K562 (cell line): ENCODE data around the gene SLC22A23. TPM values are rescaled to one million over a fixed set of nuclear protein-coding genes. Genes with fewer than 3 reads are reported as not detected.
A peak's percentile ranks its signal among the peaks of the same experiment; 100 is the strongest.

Experiments
- ATAC-seq: fragments of 200-7000 bp; cut with Tn5 transposase; 3 replicates; pipeline ENCODE4 v1.9.1; 2020; ENCODE audit warnings: moderate library complexity
- BruUV-seq: library from RNA; stranded (reverse); fragments of 400-500 nt; replicated peaks from 2 replicates; lab custom pipeline; 2021; lab: Mats Ljungman, UMichigan
- CTCF ChIA-PET: fragments of 300-600 bp; formaldehyde crosslinking; extraction: SDS; loops from one replicate; lab custom pipeline; 2021; ENCODE audit warnings: low intra/inter-chr PET ratio; lab: Yijun Ruan, JAX
- POLR2A ChIA-PET: fragments of 300-600, 350-650 bp; sonication (Branson Sonifier 250); formaldehyde crosslinking; extraction: SDS; loops from one replicate; lab custom pipeline; 2021; ENCODE audit warnings: antibody characterized with exemption, inconsistent platforms; lab: Yijun Ruan, JAX
- DNase-seq, 4 experiments: peaks; one replicate each; pipeline versions ENCODE4 v3.0.0 to v3.0.0-alpha.2; 2011 to 2018; ENCODE audit warnings: low spot score in 3 of 4, mixed read lengths in 3 of 4; ENCODE audit errors: extremely low read depth in 1 of 4
- FAIRE-seq: peaks from 2 replicates; lab custom pipeline; 2011; peaks lifted over from hg19 to GRCh38; lab: Jason Lieb, UNC
- H2AFZ ChIP-seq: 2 replicates; pipeline ENCODE4 v1.6.0; 2011; ENCODE audit warnings: low read depth, low read length, control low read depth, inconsistent platforms
- H3K27ac ChIP-seq: fragments of 200-600 bp; 3 replicates; pipeline ENCODE4 v1.8.0; 2011; ENCODE audit warnings: low read depth, mild to moderate bottlenecking, control low read depth, inconsistent platforms, low read length, moderate library complexity, mixed read lengths; ENCODE audit errors: extremely low read depth
- H3K27me3 ChIP-seq, 2 experiments: fragments of 300-600 bp in 1 of 2; 2 replicates in 1 of 2; 3 replicates in 1 of 2; pipeline versions ENCODE4 v1.6.0 to v1.8.0; 2011; ENCODE audit warnings: inconsistent platforms in 2 of 2, low read length in 2 of 2, mild to moderate bottlenecking in 1 of 2, mixed read lengths in 1 of 2, moderate library complexity in 1 of 2; ENCODE audit not compliant: control insufficient read depth in 2 of 2, insufficient read depth in 2 of 2
- H3K36me3 ChIP-seq: fragments of 300-600 bp; 3 replicates; pipeline ENCODE4 v1.8.0; 2011; ENCODE audit warnings: mild to moderate bottlenecking, low read length, inconsistent platforms; ENCODE audit not compliant: control insufficient read depth, insufficient read depth
- H3K4me1 ChIP-seq, 2 experiments: fragments of 200-600 bp in 1 of 2; replicated peaks in 1 of 2; 2 replicates in 1 of 2; 3 replicates in 1 of 2; pipeline versions ENCODE4 v1.5.1 to v1.8.0; 2011; ENCODE audit warnings: inconsistent platforms in 2 of 2, low read length in 2 of 2, mild to moderate bottlenecking in 1 of 2, mixed read lengths in 1 of 2, moderate library complexity in 1 of 2; ENCODE audit not compliant: control insufficient read depth in 2 of 2, insufficient read depth in 2 of 2
- H3K4me2 ChIP-seq: 2 replicates; pipeline ENCODE4 v1.6.1; 2011; ENCODE audit warnings: low read length, control low read depth, inconsistent platforms, mixed read lengths; ENCODE audit not compliant: insufficient read depth
- H3K4me3 ChIP-seq: fragments of 200-600 bp; sonication (generic), shearing (Covaris generic); 2 replicates; pipeline ENCODE4 v1.5.1; 2016; ENCODE audit warnings: control low read depth, inconsistent platforms
- H3K79me2 ChIP-seq: fragments of 200-600 bp; 3 replicates; pipeline ENCODE4 v1.8.0; 2011; ENCODE audit warnings: low read length, inconsistent platforms; ENCODE audit not compliant: control insufficient read depth, insufficient read depth
- H3K9ac ChIP-seq, 2 experiments: 2 replicates each; pipeline versions ENCODE4 v1.6.0 to v1.6.1; 2011; ENCODE audit warnings: low read depth in 2 of 2, low read length in 2 of 2, control low read depth in 1 of 2, inconsistent platforms in 1 of 2, mild to moderate bottlenecking in 1 of 2, mixed read lengths in 1 of 2; ENCODE audit not compliant: insufficient read depth in 1 of 2
- H3K9me1 ChIP-seq: one replicate; pipeline ENCODE4 v1.6.0; 2011; ENCODE audit warnings: inconsistent platforms, mild to moderate bottlenecking, low read length, moderate library complexity; ENCODE audit not compliant: control insufficient read depth, insufficient read depth
- H3K9me3 ChIP-seq: replicated peaks from 2 replicates; pipeline ENCODE4 v1.5.1; 2011; ENCODE audit warnings: low read depth, low read length, inconsistent platforms; ENCODE audit not compliant: control insufficient read depth, insufficient read depth
- H4K20me1 ChIP-seq: replicated peaks from 2 replicates; pipeline ENCODE4 v1.6.1; 2011; ENCODE audit warnings: low read length, inconsistent platforms, mixed read lengths; ENCODE audit not compliant: control insufficient read depth, insufficient read depth
- ELK1 ChIP-seq: sonication (generic); formaldehyde crosslinking; IDR thresholded peaks from 2 replicates; pipeline ENCODE4 v1.8.1; 2022; ENCODE audit warnings: missing genetic modification reagents
- FOXJ2 ChIP-seq: fragments of 200-800 bp; sonication (Bioruptor generic); IDR thresholded peaks from 2 replicates; pipeline ENCODE4 v1.6.1; 2016; ENCODE audit warnings: missing genetic modification characterization, missing compliant biosample characterization
- FOXJ3 ChIP-seq: sonication (generic); formaldehyde crosslinking; IDR thresholded peaks from 2 replicates; pipeline ENCODE4 v1.4.0; 2020; ENCODE audit warnings: mild to moderate bottlenecking, missing genetic modification reagents
- LEF1 ChIP-seq: fragments of 450-650 bp; IDR thresholded peaks from 2 replicates; pipeline ENCODE4 v1.6.1; 2016; ENCODE audit warnings: mild to moderate bottlenecking
- MEIS2 ChIP-seq: fragments of 450-650 bp; IDR thresholded peaks from 2 replicates; pipeline ENCODE4 v1.6.1; 2014; ENCODE audit warnings: mild to moderate bottlenecking; ENCODE audit not compliant: partially characterized antibody
- NCOR1 ChIP-seq: fragments of 450-650 bp; IDR thresholded peaks from 2 replicates; pipeline ENCODE4 v1.6.1; 2016; ENCODE audit warnings: mild to moderate bottlenecking, moderate library complexity
- NFRKB ChIP-seq: fragments of 450-650 bp; IDR thresholded peaks from 2 replicates; pipeline ENCODE4 v1.6.1; 2016; ENCODE audit warnings: low read depth
- PBX2 ChIP-seq, 2 experiments: IDR thresholded peaks in 1 of 2; conservative IDR thresholded peaks in 1 of 2; 2 replicates each; pipeline ENCODE4 v1.6.1; 2016; ENCODE audit warnings: low read depth in 2 of 2, mild to moderate bottlenecking in 1 of 2, missing compliant biosample characterization in 1 of 2, missing genetic modification characterization in 1 of 2, moderate library complexity in 1 of 2
- RFX1 ChIP-seq: fragments of 450-650 bp; IDR thresholded peaks from 2 replicates; pipeline ENCODE4 v1.6.1; 2016; ENCODE audit warnings: mild to moderate bottlenecking, moderate library complexity
- SMAD3 ChIP-seq: fragments of 450-650 bp; formaldehyde crosslinking; conservative IDR thresholded peaks from 2 replicates; pipeline ENCODE4 v1.4.0; 2020; ENCODE audit warnings: mild to moderate bottlenecking
- ZNF134 ChIP-seq: fragments of 250-450 bp; sonication (Bioruptor Pico); conservative IDR thresholded peaks from 2 replicates; pipeline ENCODE4 v1.4.0; 2020
- ZNF274 ChIP-seq: IDR thresholded peaks from 2 replicates; pipeline ENCODE4 v1.6.1; 2011; ENCODE audit warnings: low read depth, mild to moderate bottlenecking, low read length, moderate library complexity, borderline replicate concordance
- ZNF347 ChIP-seq: fragments of 450-650 bp; formaldehyde crosslinking; IDR thresholded peaks from 2 replicates; pipeline ENCODE4 v1.4.0; 2020; ENCODE audit warnings: low read depth, mild to moderate bottlenecking, moderate library complexity
- ZNF408 ChIP-seq: fragments of 250-450 bp; sonication (Bioruptor Pico); IDR thresholded peaks from 2 replicates; pipeline ENCODE4 v1.4.0; 2020; ENCODE audit warnings: low read depth, mild to moderate bottlenecking, moderate library complexity
- ZNF699 ChIP-seq: fragments of 250-450 bp; sonication (Bioruptor Pico); IDR thresholded peaks from 2 replicates; pipeline ENCODE4 v1.8.0; 2021; ENCODE audit warnings: mild to moderate bottlenecking, moderate library complexity; ENCODE audit not compliant: insufficient replicate concordance
- ZNF740 ChIP-seq, 3 experiments: fragments of 200-800 bp in 1 of 3; sonication (Bioruptor generic) in 1 of 3; sonication (generic) in 1 of 3; formaldehyde crosslinking in 1 of 3; IDR thresholded peaks; 2 replicates each; pipeline versions ENCODE4 v1.6.1 to v1.8.0; 2016 to 2022; ENCODE audit warnings: mild to moderate bottlenecking in 2 of 3, missing compliant biosample characterization in 2 of 3, missing genetic modification characterization in 2 of 3, missing genetic modification reagents in 1 of 3
- WGBS: fragments of 100-300 bp; shearing (Covaris generic); methylation state at CpG from one replicate; pipeline ENCODE4 v1.1.6; 2016; ENCODE audit warnings: low coverage, mixed read lengths; ENCODE audit not compliant: insufficient coverage; ENCODE audit errors: missing lambda C conversion rate; 5-methylcytosine and 5-hydroxymethylcytosine counted together
- in situ Hi-C: fragments of 300-500 bp; cut with MboI; formaldehyde crosslinking; loops from 4 replicates; pipeline ENCODE4 v1.15.0; 2018; ENCODE audit warnings: inconsistent platforms, mixed read lengths
- intact Hi-C: fragments of 100-400 bp; cut with micrococcal nuclease; formaldehyde crosslinking; loops from 2 replicates; pipeline ENCODE4 v1.14.2; 2022
- polyA plus RNA-seq, 8 experiments: library from polyadenylated mRNA; depleted of rRNA in 4 of 8; stranded (reverse) in 5 of 8; unstranded in 3 of 8; fragments of >200 nt; fragmentation: Nextera tagmentation in 2 of 8; fragmentation: Illumina TruSeq in 1 of 8; extraction: Ambion mirVana in 2 of 8; extraction: Trizol in 1 of 8; gene quantifications; 2 replicates each; pipeline versions ENCODE4 v1.2.1 to v1.2.3, GENCODE V29; 2011 to 2014; ENCODE audit warnings: inconsistent platforms in 1 of 8, missing spikeins in 1 of 8
- total RNA-seq, 7 experiments: library from RNA; depleted of rRNA in 6 of 7; stranded (reverse); fragments of >200 nt in 6 of 7; fragmentation: Illumina TruSeq in 2 of 7; extraction: Trizol in 2 of 7; gene quantifications; 2 replicates each; pipeline versions ENCODE4 v1.2.1 to v1.2.3, GENCODE V29; 2011 to 2021; ENCODE audit warnings: low replicate concordance in 1 of 7

Gene SLC22A23
- total and polyA plus RNA-seq, 9 of the 15 experiments (the other 6 are each of a cell fraction or from before 2014, with no cell fraction given), result 0.30 to 8.7 (median 2.5) TPM

- FAIRE-seq (no peak), ATAC-seq (no peak), DNase-seq (no peak)
- Histone ChIP-seq H2AFZ (no peak overlapping the region), H3K9ac (peak overlapping the region in 1 of 2 experiments; percentile 53; a peak in 1 of 4 replicates), H3K9me1 (no peaks in the 10 kb centered on the region), H3K4me1 (peaks cover 6 to 10% of the 10 kb centered on the region in 2 experiments; a peak in 4 of 5 replicates), H3K27ac (no peak overlapping the region), H3K79me2 (no peaks in the 10 kb centered on the region), H3K4me3 (no peak overlapping the region), H3K9me3 (no peaks in the 10 kb centered on the region), H4K20me1 (no peaks in the 10 kb centered on the region), H3K36me3 (no peaks in the 10 kb centered on the region), H3K4me2 (no peak overlapping the region), H3K27me3 (no peaks in the 10 kb centered on the region)
- ChIA-PET POLR2A (interaction anchor here (1.0 to 3.2 kb wide), 4 partner anchors 10 to 103 kb away, joined by 3 to 15 read pairs (median 4); no protein-coding TSS in a partner anchor), CTCF (interaction anchor here (0.6 kb wide), 1 partner anchor 28 kb away, joined by 5 read pairs; no protein-coding TSS in a partner anchor)
- no TSS peak for BruUV-seq
- 58% methylated on average over 15 of the region's 15 CpGs for WGBS
- in situ Hi-C loops (no loop called here), intact Hi-C loops (no loop called here)
- no peak for TF ChIP-seq SMAD3 (CRISPR knock-in tag)
- no peak for TF ChIP-seq ZNF134
- no peak for TF ChIP-seq ZNF347 (CRISPR knock-in tag)
- TF ChIP-seq ZNF274, result no peak
- TF ChIP-seq ELK1 (CRISPR knock-in tag), result no peak
- TF ChIP-seq FOXJ2 (tag), result peak; percentile 100
- no peak for TF ChIP-seq NCOR1
- TF ChIP-seq ZNF408 (CRISPR knock-in tag), result no peak
- peak; percentile 67 for TF ChIP-seq RFX1
- TF ChIP-seq LEF1, result no peak
- no peak for TF ChIP-seq NFRKB
- 0 out of 2 replicates have a peak, but pooled peaks have one; percentile 41 for TF ChIP-seq ZNF740 (CRISPR knock-in tag; IDR thresholded peaks at IDR 0.05)
- no peak for TF ChIP-seq ZNF740 (tag; IDR thresholded peaks at IDR 0.05)
- TF ChIP-seq ZNF699, result no peak
- TF ChIP-seq FOXJ3 (CRISPR knock-in tag), result peak; percentile 71; the same call in 1 of the 2 replicates
- peak; percentile 26 for TF ChIP-seq MEIS2
- TF ChIP-seq PBX2 (CRISPR knock-in tag; IDR thresholded peaks at IDR 0.05; ENCODE audit: low read depth), result no peak
- peak; percentile 66 for TF ChIP-seq PBX2 (tag; conservative IDR thresholded peaks at IDR 0.05; ENCODE audit: low read depth)
These were observed 86.3 kb downstream of the SLC22A23 start for GRCh38 chr6:3370361-3371221.
